Uterus (tissue), 4 donors: ENCODE measurements around the gene BABAM2. TPM values are rescaled to one million over a fixed set of nuclear protein-coding genes. Genes with fewer than 3 reads are reported as not detected.

Source experiments
- DNase-seq, 2 donors: peaks; one replicate each; pipeline ENCODE4 v3.0.0-alpha.2; 2019 to 2020
- H3K27ac ChIP-seq, 2 donors: fragments of 200-600 bp; sonication (generic); 1 replicate in 1 of 2; 2 replicates in 1 of 2; pipeline ENCODE4 v1.5.1; 2016 to 2018
- H3K27me3 ChIP-seq, 2 donors: fragments of 200-600 bp; sonication (generic); one replicate each; pipeline ENCODE4 v1.5.1; 2018 to 2019; ENCODE audit warnings: control low read depth in 1 of 2
- H3K36me3 ChIP-seq, 2 donors: fragments of 200-600 bp; sonication (generic); one replicate each; pipeline ENCODE4 v1.5.1; 2019; ENCODE audit warnings: control low read depth in 1 of 2
- H3K4me1 ChIP-seq, 2 donors: fragments of 200-600 bp; sonication (generic); one replicate each; pipeline ENCODE4 v1.5.1; 2018 to 2019; ENCODE audit warnings: control low read depth in 1 of 2
- H3K4me3 ChIP-seq, 2 donors: fragments of 200-600 bp; sonication (generic); 1 replicate in 1 of 2; 2 replicates in 1 of 2; pipeline ENCODE4 v1.5.1; 2018 to 2019; ENCODE audit warnings: mild to moderate bottlenecking in 1 of 2
- H3K9me3 ChIP-seq, 2 donors: fragments of 200-600 bp; sonication (generic); one replicate each; pipeline ENCODE4 v1.5.1; 2019; ENCODE audit warnings: control low read depth in 1 of 2
- CTCF ChIP-seq, 4 experiments: fragments of 200-600 bp in 2 of 4; fragments of 450-650 bp in 2 of 4; sonication (generic) in 2 of 4; IDR thresholded peaks; one replicate each; pipeline ENCODE4 v1.5.1; 2016 to 2019; ENCODE audit warnings: antibody characterized with exemption in 4 of 4, mild to moderate bottlenecking in 2 of 4, moderate library complexity in 1 of 4
- POLR2A ChIP-seq, 2 donors: fragments of 450-650 bp; IDR thresholded peaks; one replicate each; pipeline ENCODE4 v1.6.1; 2016; ENCODE audit warnings: antibody characterized with exemption in 2 of 2, mild to moderate bottlenecking in 1 of 2, moderate library complexity in 1 of 2
- intact Hi-C: fragments of 100-400 bp; cut with DNase I; formaldehyde crosslinking; loops from one replicate; pipeline ENCODE4 v1.15.1; 2023; ENCODE audit warnings: low total_unique reads
- total RNA-seq, 4 donors: library from RNA; depleted of rRNA in 3 of 4; stranded (reverse); fragments of >200 nt in 3 of 4; gene quantifications; one replicate each; pipeline versions ENCODE4 v1.1.0 to v1.2.4, GENCODE V29; 2014 to 2023
- donor health status: DM: yes; HTN: yes; CAD: no.

BABAM2 gene
- total RNA-seq, 4 donors from 2014 or later: 24.1 to 62.1 (median 32.5) TPM

GRCh38 chr2:28219138-28219537 is 328.6 kb downstream of the BABAM2 start:
- intact Hi-C loops: no loop called here
- no peaks in the 10 kb centered on the region for H3K27me3 ChIP-seq

GRCh38 chr2:28219758-28220368 is 329.3 kb downstream of the BABAM2 start:
- Histone ChIP-seq H3K4me3 (no peak overlapping the region), H3K27ac (peak overlapping the region; percentile 61 to 62), H3K36me3 (no peaks in the 10 kb centered on the region), H3K9me3 (no peaks in the 10 kb centered on the region), H3K4me1 (peaks cover 0 to 5% of the 10 kb centered on the region in 2 donors), H3K27me3 (no peaks in the 10 kb centered on the region)
- intact Hi-C loops: no loop called here
- no peak for TF ChIP-seq CTCF (IDR thresholded peaks at IDR 0.05)
- no peak for DNase-seq

More at GRCh38 chr2:28219138-28219537, 328.6 kb downstream of the BABAM2 start:
- Histone ChIP-seq H3K36me3 (no peaks in the 10 kb centered on the region), H3K4me1 (peaks cover 0 to 2% of the 10 kb centered on the region in 2 donors), H3K27ac (peak overlapping the region; percentile 61 to 62), H3K9me3 (no peaks in the 10 kb centered on the region), H3K4me3 (no peak overlapping the region)
- TF ChIP-seq POLR2A (IDR thresholded peaks at IDR 0.05) (no peak), CTCF (IDR thresholded peaks at IDR 0.05) (no peak)
- DNase-seq: no peak

GRCh38 chr2:28224648-28225472 is 334.3 kb downstream of the BABAM2 start:
- H3K27ac ChIP-seq: peak overlapping the region; percentile 86 to 87
- TF ChIP-seq POLR2A (IDR thresholded peaks at IDR 0.05): no peak
- TF ChIP-seq CTCF (IDR thresholded peaks at IDR 0.05): no peak
- intact Hi-C loops: no loop called here
- DNase-seq: peak; percentile 19 to 30
- H3K36me3 ChIP-seq: no peaks in the 10 kb centered on the region
- H3K4me3 ChIP-seq: no peak overlapping the region
- peaks cover 0 to 5% of the 10 kb centered on the region in 2 donors for H3K4me1 ChIP-seq
- H3K27me3 ChIP-seq: no peaks in the 10 kb centered on the region
- H3K9me3 ChIP-seq: no peaks in the 10 kb centered on the region

GRCh38 chr2:28225473-28226080 is 335.0 kb downstream of the BABAM2 start:
- Histone ChIP-seq H3K4me1 (peaks cover 0 to 5% of the 10 kb centered on the region in 2 donors), H3K27ac (peak overlapping the region; percentile 86 to 87), H3K36me3 (no peaks in the 10 kb centered on the region), H3K27me3 (no peaks in the 10 kb centered on the region), H3K9me3 (no peaks in the 10 kb centered on the region), H3K4me3 (no peak overlapping the region)
- intact Hi-C loops: no loop called here
- no peak for DNase-seq
- TF ChIP-seq POLR2A (IDR thresholded peaks at IDR 0.05) (no peak), CTCF (IDR thresholded peaks at IDR 0.05) (no peak)

- no peak for TF ChIP-seq CTCF (IDR thresholded peaks at IDR 0.05)
- TF ChIP-seq POLR2A (IDR thresholded peaks at IDR 0.05): no peak
- H3K4me1 ChIP-seq: peaks cover 0 to 5% of the 10 kb centered on the region in 2 donors
- H3K4me3 ChIP-seq: no peak overlapping the region
- H3K27me3 ChIP-seq: no peaks in the 10 kb centered on the region
- intact Hi-C loops: no loop called here
- H3K36me3 ChIP-seq: no peaks in the 10 kb centered on the region
- H3K27ac ChIP-seq: peak overlapping the region; percentile 86 to 87
- no peak for DNase-seq
- H3K9me3 ChIP-seq: no peaks in the 10 kb centered on the region
Observed at GRCh38 chr2:28226558-28226957, 336.0 kb downstream of the BABAM2 start.
